Activated T-cell treated with anti-CD3 and anti-CD28 coated beads for 4 hours (primary cell): ENCODE measurements around the gene EPHA4.
A peak's percentile ranks its signal among the peaks of the same experiment; 100 is the strongest.

Source experiments
- DNase-seq: peaks from one replicate; pipeline ENCODE4 v3.0.0-alpha.2; 2020

The EPHA4 gene

GRCh38 chr2:221571025-221571550 is 1.0 kb downstream of the EPHA4 start:
- DNase-seq: peak; percentile 3

DNA sequence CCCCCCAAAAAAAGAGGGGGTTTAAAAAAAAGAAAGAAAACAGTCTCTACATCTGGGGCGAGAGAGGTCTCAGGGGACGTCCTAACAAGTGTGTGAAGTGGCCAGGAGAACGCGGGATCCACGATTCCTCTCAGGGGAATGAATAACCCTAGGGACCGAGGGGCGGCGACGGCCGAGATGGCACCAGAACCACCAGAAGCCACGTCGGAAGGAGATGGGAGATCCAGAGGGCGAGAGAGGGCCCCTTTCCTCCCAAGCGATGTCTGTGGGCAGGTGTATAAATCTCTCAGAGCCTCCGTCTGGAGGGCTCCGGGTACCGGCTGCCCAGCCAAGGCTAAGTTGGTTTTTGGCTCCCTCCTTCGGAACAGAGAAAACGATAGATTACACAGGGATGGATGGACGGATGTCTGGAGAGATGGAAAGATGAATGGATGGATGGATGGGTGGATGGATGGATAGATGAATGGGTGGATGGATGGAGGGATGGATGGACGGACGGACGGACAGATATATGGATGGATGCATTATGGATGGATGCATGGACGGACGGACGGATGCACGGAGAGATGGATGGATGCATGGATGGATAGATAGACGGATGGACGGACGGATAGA is 1.7 kb downstream of the EPHA4 start:
- DNase-seq: no peak

DNA sequence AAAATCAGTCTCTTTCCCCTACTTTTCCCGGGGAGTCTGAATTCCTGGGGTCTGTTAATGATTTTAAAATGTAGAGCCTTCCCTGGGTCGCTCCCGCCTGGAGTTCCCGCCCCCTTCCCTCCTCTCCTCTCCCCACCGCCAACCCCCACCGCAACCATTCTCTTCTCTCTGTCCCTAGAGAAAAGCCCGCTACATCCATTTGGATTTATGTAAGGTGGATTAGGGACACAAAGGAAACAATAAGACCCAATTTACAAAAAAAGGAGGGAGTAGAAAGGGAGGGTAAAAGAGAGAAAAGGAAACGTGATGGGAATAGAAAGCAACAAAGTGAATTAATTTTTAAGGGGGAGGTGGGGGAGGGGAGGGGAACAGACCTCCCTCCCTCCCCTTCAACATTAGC is 2.2 kb downstream of the EPHA4 start:
- DNase-seq: no peak

DNA sequence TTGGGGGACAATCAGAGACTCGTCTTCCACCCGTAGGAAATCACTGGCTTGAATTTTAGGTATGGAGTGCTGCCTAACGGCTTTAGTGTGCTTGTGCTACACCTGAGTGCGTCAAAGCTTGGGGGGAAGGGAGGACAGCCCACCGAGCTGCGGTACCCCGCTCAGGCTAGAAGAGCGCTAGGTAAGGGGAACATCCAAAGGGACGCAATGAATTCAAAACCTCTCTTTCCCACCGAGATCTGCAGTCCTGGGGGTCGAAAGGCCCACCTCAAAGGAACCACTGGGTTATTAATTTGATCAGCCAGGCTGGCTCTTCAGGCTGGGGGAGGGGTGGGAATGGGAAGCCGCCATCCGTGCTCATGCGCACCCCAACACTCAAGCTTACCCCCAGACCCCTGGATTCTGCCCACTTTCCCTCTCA is 2.7 kb downstream of the EPHA4 start:
- DNase-seq: no peak

- DNase-seq: no peak
Measured at GRCh38 chr2:221568299-221568698, 3.8 kb downstream of the EPHA4 start.

GRCh38 chr2:221567809-221568208 is 4.3 kb downstream of the EPHA4 start:
- no peak for DNase-seq

- DNase-seq: no peak
Measured at GRCh38 chr2:221567231-221567760, 4.8 kb downstream of the EPHA4 start.

DNA sequence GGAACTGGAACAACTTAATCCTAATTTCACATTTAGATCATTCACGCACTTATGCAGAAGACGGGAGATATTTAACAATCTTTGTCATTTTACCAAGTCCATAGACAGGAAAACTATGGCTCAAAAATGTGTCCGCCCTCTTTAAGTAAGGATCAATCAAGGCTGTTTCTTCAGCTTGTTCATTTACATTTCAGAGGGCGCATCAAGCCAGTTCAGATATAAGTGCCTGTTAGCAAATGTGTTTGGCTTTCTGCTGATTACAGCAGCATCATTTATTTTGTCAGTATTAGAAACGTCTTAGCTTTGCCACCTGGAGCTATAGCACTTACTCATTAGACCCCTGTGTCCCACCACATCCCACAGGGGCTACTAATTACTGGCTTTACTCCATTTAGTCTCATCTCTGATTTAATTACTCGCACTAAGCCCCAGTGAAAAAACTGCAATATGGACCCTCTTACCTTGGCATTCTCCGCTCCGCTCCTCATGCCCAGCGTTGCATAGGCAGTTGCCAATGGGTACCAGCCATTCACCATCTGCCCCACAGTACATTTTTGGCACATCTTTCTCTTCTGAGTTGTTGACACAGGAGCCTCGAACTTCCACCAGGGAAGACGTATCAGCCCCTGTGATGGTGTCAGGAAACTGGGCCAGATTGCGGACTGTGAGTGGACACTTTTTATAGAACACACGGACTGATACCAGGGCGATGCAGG is 8.7 kb downstream of the EPHA4 start:
- no peak for DNase-seq

DNA sequence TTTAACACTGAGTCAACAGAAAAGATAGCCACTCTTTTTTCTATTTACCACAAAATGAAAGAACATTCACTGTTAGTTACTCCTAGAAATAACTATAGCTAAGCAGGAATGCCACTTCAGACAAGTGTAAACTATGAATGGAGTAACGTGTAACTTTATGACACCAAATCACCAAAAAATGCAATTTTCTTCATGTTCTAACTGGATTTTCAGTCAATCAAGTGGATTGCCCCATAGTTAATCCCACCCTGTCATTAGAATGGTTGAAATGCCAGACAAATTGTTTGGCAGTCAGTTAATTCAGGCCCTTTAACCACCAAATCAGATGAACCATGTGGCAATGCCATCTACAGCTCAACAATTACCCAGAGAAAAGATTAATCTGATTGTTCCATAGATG is 9.9 kb downstream of the EPHA4 start:
- DNase-seq: no peak

- DNase-seq: no peak
Measured at GRCh38 chr2:221561770-221562169, 10.3 kb downstream of the EPHA4 start.

- DNase-seq: no peak
Measured at GRCh38 chr2:221559991-221560390, 12.1 kb downstream of the EPHA4 start.

DNA sequence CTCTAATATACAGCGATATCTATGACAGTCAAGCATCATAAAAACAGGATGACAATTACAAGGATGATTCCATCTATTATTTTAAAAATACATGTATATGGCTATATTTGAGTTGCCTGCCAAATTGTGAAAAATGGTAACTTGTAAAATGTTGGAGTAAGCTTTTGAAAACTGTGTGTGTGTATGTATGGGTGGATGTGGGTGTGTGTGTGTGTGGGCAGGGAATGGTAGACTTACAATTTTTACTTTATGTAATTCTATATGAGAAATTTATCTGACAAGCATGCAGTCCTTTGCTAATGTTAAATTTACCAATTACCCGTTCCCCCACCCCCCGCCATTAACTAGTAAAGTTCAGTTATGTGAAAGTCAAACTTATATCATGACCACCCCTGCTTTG is 14.0 kb downstream of the EPHA4 start:
- DNase-seq: no peak

GRCh38 chr2:221555494-221555846 is 16.6 kb downstream of the EPHA4 start:
- DNase-seq: no peak

DNA sequence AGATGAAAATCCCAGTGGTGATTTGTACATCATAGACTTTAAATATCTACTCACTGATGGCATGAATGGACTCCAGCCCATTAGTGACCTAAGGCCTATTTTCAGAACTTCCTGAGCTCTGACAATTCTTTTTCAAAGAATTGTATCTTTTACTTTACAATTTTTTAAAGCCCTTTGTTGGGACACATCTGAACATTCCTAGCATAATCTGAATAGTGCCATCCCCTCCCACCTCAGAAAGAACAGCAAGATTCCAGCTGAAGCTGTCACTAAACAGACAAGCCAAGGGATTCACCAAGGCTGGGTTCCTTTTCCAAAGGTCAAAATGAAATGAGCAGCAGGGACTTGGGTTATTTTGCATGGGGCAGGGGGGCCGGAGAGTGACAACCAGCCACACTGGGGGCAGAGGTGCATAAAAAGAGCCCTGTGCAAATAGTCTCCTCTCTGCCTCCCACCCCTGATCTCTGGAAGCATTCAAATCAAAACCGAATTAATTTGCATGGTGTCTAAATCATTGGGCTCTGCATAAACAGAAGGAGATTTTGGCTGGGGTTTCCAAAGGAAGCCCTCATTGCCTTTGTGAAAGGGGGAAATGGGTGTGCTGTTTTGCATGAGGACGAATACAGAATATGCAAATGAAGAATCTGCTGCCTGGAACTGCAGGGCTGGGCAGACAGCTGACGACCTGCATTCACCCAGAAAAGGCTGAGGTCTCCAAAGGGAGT is 17.2 kb downstream of the EPHA4 start:
- no peak for DNase-seq

GRCh38 chr2:221553333-221553732 is 18.8 kb downstream of the EPHA4 start:
- DNase-seq: no peak

DNA sequence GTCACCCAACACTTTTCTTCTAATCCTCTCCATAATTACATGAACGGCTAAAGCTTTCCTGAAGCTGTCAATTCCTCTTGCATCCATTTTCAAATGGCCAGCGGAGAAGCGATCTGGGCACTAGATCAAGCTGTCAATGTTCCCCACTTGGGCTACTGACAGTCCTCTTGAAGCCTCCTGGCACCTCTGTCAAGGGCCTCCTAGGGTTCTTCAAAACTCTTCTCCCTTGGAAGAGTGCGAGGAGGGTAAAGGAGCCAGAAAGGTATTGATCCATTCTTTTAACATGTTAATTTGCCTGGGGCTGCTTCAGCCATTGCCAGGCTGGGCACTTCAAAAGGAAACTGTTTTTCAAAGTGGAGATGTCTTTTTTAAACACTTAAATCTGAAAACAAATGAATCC is 19.8 kb downstream of the EPHA4 start:
- no peak for DNase-seq

GRCh38 chr2:221551864-221552263 is 20.2 kb downstream of the EPHA4 start:
- no peak for DNase-seq

GRCh38 chr2:221549143-221549542 is 23.0 kb downstream of the EPHA4 start:
- DNase-seq: no peak

GRCh38 chr2:221546505-221547225 is 25.4 kb downstream of the EPHA4 start:
- DNase-seq: no peak

- no peak for DNase-seq
Measured at GRCh38 chr2:221541131-221541735, 30.9 kb downstream of the EPHA4 start.

- DNase-seq: no peak
Measured at GRCh38 chr2:221539246-221539645, 32.9 kb downstream of the EPHA4 start.

GRCh38 chr2:221535824-221536223 is 36.3 kb downstream of the EPHA4 start:
- no peak for DNase-seq

- no peak for DNase-seq
Measured at GRCh38 chr2:221533299-221533698, 38.8 kb downstream of the EPHA4 start.
